Epithelial cell of esophagus (primary cell): ENCODE measurements around the gene SLC38A10.

Source experiments
- DNase-seq: peaks from one replicate; pipeline ENCODE4 v3.0.0; 2010; ENCODE audit warnings: low read depth
- H3K4me3 ChIP-seq: 2 replicates; pipeline ENCODE4 v1.5.1; 2011; ENCODE audit warnings: mild to moderate bottlenecking, low read length, control low read depth
- CTCF ChIP-seq: IDR thresholded peaks from 2 replicates; pipeline ENCODE4 v1.5.1; 2011; ENCODE audit warnings: low read depth, mild to moderate bottlenecking, low read length, control low read depth, inconsistent platforms; ENCODE audit not compliant: insufficient read depth; ENCODE audit errors: missing control alignments

Gene SLC38A10

GRCh38 chr17:81330884-81331245, 35.8 kb upstream of the SLC38A10 start:
- no peak for DNase-seq
- no peak overlapping the region for H3K4me3 ChIP-seq
- no peak for TF ChIP-seq CTCF

GRCh38 chr17:81329927-81330883, 35.1 kb upstream of the SLC38A10 start:
- H3K4me3 ChIP-seq: peak overlapping the region; percentile 16

GRCh38 chr17:81328978-81329926, 34.1 kb upstream of the SLC38A10 start:
- H3K4me3 ChIP-seq: peak overlapping the region; percentile 26
- no peak for TF ChIP-seq CTCF
- DNase-seq: peak; percentile 99

More at GRCh38 chr17:81329927-81330883, 35.1 kb upstream of the SLC38A10 start:
- DNase-seq: peak; percentile 66
- peak; percentile 33 for TF ChIP-seq CTCF

GRCh38 chr17:81328489-81328888, 33.4 kb upstream of the SLC38A10 start:
- H3K4me3 ChIP-seq: no peak overlapping the region
- DNase-seq: no peak
- TF ChIP-seq CTCF: no peak

GRCh38 chr17:81325714-81326358, 30.7 kb upstream of the SLC38A10 start:
- no peak for DNase-seq
- no peak overlapping the region for H3K4me3 ChIP-seq
- no peak for TF ChIP-seq CTCF

- no peak overlapping the region for H3K4me3 ChIP-seq
- no peak for TF ChIP-seq CTCF
- DNase-seq: no peak
Measured at GRCh38 chr17:81324851-81325713, 30.0 kb upstream of the SLC38A10 start.
